A673 (cell line): ENCODE measurements around the gene CASKIN2.

Experiments
- EZH2 ChIP-seq: fragments of 200-600 bp; sonication (generic); IDR thresholded peaks from 2 replicates; pipeline ENCODE4 v1.6.1; 2017; ENCODE audit warnings: borderline replicate concordance, low read depth, mild to moderate bottlenecking, mixed read lengths, antibody characterized with exemption, low read length; ENCODE audit not compliant: poor library complexity, severe bottlenecking
- TF ChIP-seq, protein P1 (sequence below): fragments of 300-800, 200-600 bp; sonication (generic); conservative IDR thresholded peaks from 2 replicates; pipeline ENCODE4 v1.5.1; 2017; ENCODE audit warnings: low read depth, mild to moderate bottlenecking, antibody characterized with exemption, low read length, moderate library complexity, mixed read lengths

- TF ChIP-seq, protein P1, sequence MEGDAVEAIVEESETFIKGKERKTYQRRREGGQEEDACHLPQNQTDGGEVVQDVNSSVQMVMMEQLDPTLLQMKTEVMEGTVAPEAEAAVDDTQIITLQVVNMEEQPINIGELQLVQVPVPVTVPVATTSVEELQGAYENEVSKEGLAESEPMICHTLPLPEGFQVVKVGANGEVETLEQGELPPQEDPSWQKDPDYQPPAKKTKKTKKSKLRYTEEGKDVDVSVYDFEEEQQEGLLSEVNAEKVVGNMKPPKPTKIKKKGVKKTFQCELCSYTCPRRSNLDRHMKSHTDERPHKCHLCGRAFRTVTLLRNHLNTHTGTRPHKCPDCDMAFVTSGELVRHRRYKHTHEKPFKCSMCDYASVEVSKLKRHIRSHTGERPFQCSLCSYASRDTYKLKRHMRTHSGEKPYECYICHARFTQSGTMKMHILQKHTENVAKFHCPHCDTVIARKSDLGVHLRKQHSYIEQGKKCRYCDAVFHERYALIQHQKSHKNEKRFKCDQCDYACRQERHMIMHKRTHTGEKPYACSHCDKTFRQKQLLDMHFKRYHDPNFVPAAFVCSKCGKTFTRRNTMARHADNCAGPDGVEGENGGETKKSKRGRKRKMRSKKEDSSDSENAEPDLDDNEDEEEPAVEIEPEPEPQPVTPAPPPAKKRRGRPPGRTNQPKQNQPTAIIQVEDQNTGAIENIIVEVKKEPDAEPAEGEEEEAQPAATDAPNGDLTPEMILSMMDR: no peak
- no peak for TF ChIP-seq EZH2
Observed at GRCh38 chr17:75548813-75549212, 33.5 kb upstream of the CASKIN2 start.
